Calu3 (cell line): ENCODE data around the gene TSPAN9. TPM values are rescaled to one million over a fixed set of nuclear protein-coding genes. Genes with fewer than 3 reads are reported as not detected.

Experiments
- BruUV-seq: library from RNA; stranded (reverse); fragments of 400-500 nt; replicated peaks from 2 replicates; lab custom pipeline; 2021; lab: Mats Ljungman, UMichigan
- CTCF ChIA-PET: fragments of 300-600 bp; sonication (Branson Sonifier 250); formaldehyde crosslinking; loops from one replicate; lab custom pipeline; 2022; ENCODE audit warnings: antibody characterized with exemption; lab: Charles Lee
- DNase-seq: peaks from one replicate; pipeline ENCODE4 v3.0.0; 2022
- H3K27ac Mint-ChIP-seq: one replicate; pipeline ENCODE4 v1.8.0; 2022; ENCODE audit warnings: mixed read lengths; ENCODE audit not compliant: unreplicated experiment
- H3K27me3 Mint-ChIP-seq: one replicate; pipeline ENCODE4 v1.8.0; 2022; ENCODE audit warnings: mixed read lengths; ENCODE audit not compliant: unreplicated experiment
- H3K36me3 Mint-ChIP-seq: one replicate; pipeline ENCODE4 v1.8.0; 2022; ENCODE audit warnings: mild to moderate bottlenecking, moderate library complexity, mixed read lengths; ENCODE audit not compliant: insufficient read depth, unreplicated experiment
- H3K4me1 Mint-ChIP-seq: one replicate; pipeline ENCODE4 v1.8.0; 2022; ENCODE audit warnings: mild to moderate bottlenecking, low read depth, mixed read lengths; ENCODE audit not compliant: unreplicated experiment
- H3K4me3 Mint-ChIP-seq: one replicate; pipeline ENCODE4 v1.8.0; 2022; ENCODE audit warnings: mild to moderate bottlenecking, low read depth, moderate library complexity, mixed read lengths; ENCODE audit not compliant: unreplicated experiment
- H3K9me3 Mint-ChIP-seq: one replicate; pipeline ENCODE4 v1.8.0; 2022; ENCODE audit warnings: low read depth, mixed read lengths; ENCODE audit not compliant: unreplicated experiment
- CTCF ChIP-seq: fragments of 200-600 bp; IDR thresholded peaks from one replicate; pipeline ENCODE4 v1.8.0; 2022; ENCODE audit warnings: antibody characterized with exemption; ENCODE audit not compliant: unreplicated experiment
- intact Hi-C: fragments of 100-400 bp; cut with micrococcal nuclease; formaldehyde crosslinking; loops from one replicate; pipeline ENCODE4 v1.10.0; 2022; ENCODE audit not compliant: unreplicated experiment
- total RNA-seq: library from RNA; stranded (reverse); gene quantifications from 2 replicates; pipeline ENCODE4 v1.2.3, GENCODE V29; 2022

Gene TSPAN9
- total RNA-seq, 1 experiment from 2014 or later, result 6.0 TPM

- H3K27ac Mint-ChIP-seq, result no peak overlapping the region
- H3K9me3 Mint-ChIP-seq, result no peaks in the 10 kb centered on the region
- H3K4me3 Mint-ChIP-seq, result no peak overlapping the region
- CTCF ChIA-PET, result interaction anchor here (1.4 kb wide), 1 partner anchor 13 kb away, joined by 3 read pairs; no protein-coding TSS in a partner anchor
- H3K27me3 Mint-ChIP-seq, result peaks cover 70% of the 10 kb centered on the region
- H3K36me3 Mint-ChIP-seq, result no peaks in the 10 kb centered on the region
- BruUV-seq, result no TSS peak
- TF ChIP-seq CTCF, result no peak
- no peaks in the 10 kb centered on the region for H3K4me1 Mint-ChIP-seq
- DNase-seq, result no peak
- intact Hi-C loops, result no loop called here
Observed at GRCh38 chr12:3262470-3262869, 185.3 kb downstream of the TSPAN9 start.

GRCh38 chr12:3263282-3263681 lies 186.1 kb downstream of the TSPAN9 start:
- Mint-ChIP-seq H3K4me1 (no peaks in the 10 kb centered on the region), H3K9me3 (no peaks in the 10 kb centered on the region), H3K4me3 (no peak overlapping the region), H3K36me3 (no peaks in the 10 kb centered on the region), H3K27ac (no peak overlapping the region), H3K27me3 (peaks cover 70% of the 10 kb centered on the region)
- BruUV-seq, result no TSS peak
- intact Hi-C loops, result no loop called here
- CTCF ChIA-PET, result interaction anchor here (1.4 kb wide), 1 partner anchor 12 kb away, joined by 3 read pairs; no protein-coding TSS in a partner anchor
- DNase-seq, result no peak
- TF ChIP-seq CTCF, result no peak

GRCh38 chr12:3263939-3264922 lies 187.1 kb downstream of the TSPAN9 start:
- no peak for TF ChIP-seq CTCF
- Mint-ChIP-seq H3K36me3 (no peaks in the 10 kb centered on the region), H3K27me3 (peaks cover 70% of the 10 kb centered on the region), H3K4me1 (no peaks in the 10 kb centered on the region), H3K4me3 (no peak overlapping the region), H3K9me3 (no peaks in the 10 kb centered on the region), H3K27ac (no peak overlapping the region)
- intact Hi-C loops, result no loop called here
- DNase-seq, result no peak
- CTCF ChIA-PET, result interaction anchor here (0.6 kb wide), 1 partner anchor 1110 kb away, joined by 3 read pairs; no protein-coding TSS in a partner anchor
- BruUV-seq, result no TSS peak

- Mint-ChIP-seq H3K27me3 (peaks cover 68% of the 10 kb centered on the region), H3K9me3 (no peaks in the 10 kb centered on the region), H3K4me3 (no peak overlapping the region), H3K4me1 (no peaks in the 10 kb centered on the region), H3K36me3 (no peaks in the 10 kb centered on the region), H3K27ac (no peak overlapping the region)
- intact Hi-C loops, result no loop called here
- DNase-seq, result no peak
- CTCF ChIA-PET, result no interaction called here
- BruUV-seq, result no TSS peak
- no peak for TF ChIP-seq CTCF
Observed at GRCh38 chr12:3265406-3265805, 188.2 kb downstream of the TSPAN9 start.
